GM23338 (cell line): ENCODE results near the gene UBL3. TPM values are rescaled to one million over a fixed set of nuclear protein-coding genes. Genes with fewer than 3 reads are reported as not detected.

Source experiments
- ATAC-seq: fragments of 200-7000 bp; cut with Tn5 transposase; 3 replicates; pipeline ENCODE4 v1.9.1; 2020
- DNase-seq: peaks from one replicate; pipeline ENCODE4 v3.0.0-alpha.2; 2015; ENCODE audit warnings: low spot score
- H2AFZ ChIP-seq: fragments of 200-600 bp; sonication (generic); 2 replicates; pipeline ENCODE4 v1.8.0; 2016; ENCODE audit warnings: antibody characterized with exemption, mild to moderate bottlenecking, moderate library complexity
- H3F3A ChIP-seq: fragments of 200-600 bp; sonication (generic); replicated peaks from 2 replicates; pipeline ENCODE4 v1.8.0; 2017; ENCODE audit warnings: antibody characterized with exemption, mixed run types, low read depth
- H3K27ac ChIP-seq: fragments of 200-600 bp; sonication (generic); 2 replicates; pipeline ENCODE4 v1.6.1; 2016; ENCODE audit warnings: low read depth
- H3K27me3 ChIP-seq: fragments of 200-600 bp; sonication (generic); 2 replicates; pipeline ENCODE4 v1.8.0; 2016; ENCODE audit warnings: mild to moderate bottlenecking, mixed run types, moderate library complexity; ENCODE audit not compliant: insufficient read depth
- H3K36me3 ChIP-seq: fragments of 200-600 bp; sonication (generic); 2 replicates; pipeline ENCODE4 v1.8.0; 2016; ENCODE audit warnings: mild to moderate bottlenecking; ENCODE audit not compliant: insufficient read depth
- H3K4me1 ChIP-seq: fragments of 200-600 bp; sonication (generic); 2 replicates; pipeline ENCODE4 v1.8.0; 2016; ENCODE audit warnings: mild to moderate bottlenecking, moderate library complexity; ENCODE audit not compliant: insufficient read depth
- H3K4me2 ChIP-seq: fragments of 200-600 bp; sonication (generic); 2 replicates; pipeline ENCODE4 v1.7.1; 2017; ENCODE audit warnings: mixed run types
- H3K4me3 ChIP-seq: fragments of 200-600 bp; sonication (generic); 2 replicates; pipeline ENCODE4 v1.6.1; 2016; ENCODE audit warnings: mixed run types
- H3K79me2 ChIP-seq: fragments of 200-600 bp; sonication (generic); replicated peaks from 2 replicates; pipeline ENCODE4 v1.8.0; 2017; ENCODE audit warnings: mild to moderate bottlenecking; ENCODE audit not compliant: insufficient read depth
- H3K9me2 ChIP-seq: fragments of 200-600 bp; sonication (generic); 2 replicates; pipeline ENCODE4 v1.8.0; 2017; ENCODE audit not compliant: insufficient read depth
- H4K20me1 ChIP-seq: fragments of 200-600 bp; sonication (generic); replicated peaks from 2 replicates; pipeline ENCODE4 v1.8.0; 2017; ENCODE audit warnings: mild to moderate bottlenecking; ENCODE audit not compliant: insufficient read depth
- H3K27ac Mint-ChIP-seq: 2 replicates; pipeline ENCODE4 v1.8.0; 2020; ENCODE audit warnings: inconsistent platforms, mild to moderate bottlenecking, moderate library complexity, mixed read lengths
- H3K27me3 Mint-ChIP-seq: 3 replicates; pipeline ENCODE4 v1.8.0; 2022; ENCODE audit warnings: low read depth, mild to moderate bottlenecking, moderate library complexity, mixed read lengths, inconsistent platforms; ENCODE audit not compliant: insufficient read depth, poor library complexity
- H3K36me3 Mint-ChIP-seq: 3 replicates; pipeline ENCODE4 v1.8.0; 2021; ENCODE audit warnings: low read depth, mild to moderate bottlenecking, inconsistent platforms, moderate library complexity, mixed read lengths
- H3K4me1 Mint-ChIP-seq: 3 replicates; pipeline ENCODE4 v1.8.0; 2020; ENCODE audit warnings: mild to moderate bottlenecking, inconsistent platforms, mixed read lengths
- H3K4me3 Mint-ChIP-seq: 3 replicates; pipeline ENCODE4 v1.8.0; 2021; ENCODE audit warnings: moderate library complexity, mild to moderate bottlenecking, inconsistent platforms, mixed read lengths
- H3K9me3 Mint-ChIP-seq: 3 replicates; pipeline ENCODE4 v1.8.0; 2020; ENCODE audit warnings: moderate library complexity, mild to moderate bottlenecking, inconsistent platforms, mixed read lengths
- CREB1 ChIP-seq: fragments of 250-450 bp; sonication (Bioruptor Pico); IDR thresholded peaks from 2 replicates; pipeline ENCODE4 v1.5.0; 2020; ENCODE audit warnings: low read depth, mild to moderate bottlenecking, moderate library complexity
- EZH2 ChIP-seq: fragments of 200-600 bp; sonication (generic); IDR thresholded peaks from one replicate; pipeline ENCODE4 v1.8.0; 2017; ENCODE audit warnings: antibody characterized with exemption, mild to moderate bottlenecking, low read depth; ENCODE audit not compliant: unreplicated experiment
- EZH2phosphoT487 ChIP-seq: fragments of 200-600 bp; sonication (generic); IDR thresholded peaks from one replicate; pipeline ENCODE4 v1.8.1; 2018; ENCODE audit warnings: antibody characterized with exemption; ENCODE audit not compliant: unreplicated experiment
- JUNB ChIP-seq: IDR thresholded peaks from one replicate; pipeline ENCODE4 v1.6.1; 2016; ENCODE audit warnings: antibody characterized with exemption; ENCODE audit not compliant: unreplicated experiment
- NANOG ChIP-seq: IDR thresholded peaks from 2 replicates; pipeline ENCODE4 v1.6.1; 2016; ENCODE audit warnings: antibody characterized with exemption, borderline replicate concordance
- POLR2AphosphoS5 ChIP-seq: IDR thresholded peaks from 2 replicates; pipeline ENCODE4 v1.6.1; 2016; ENCODE audit warnings: antibody characterized with exemption, low read depth
- STAT1 ChIP-seq: IDR thresholded peaks from one replicate; pipeline ENCODE4 v1.6.1; 2016; ENCODE audit warnings: antibody characterized with exemption; ENCODE audit not compliant: unreplicated experiment
- ZNF114 ChIP-seq: fragments of 250-450 bp; sonication (Bioruptor Pico); IDR thresholded peaks from 2 replicates; pipeline ENCODE4 v1.5.0; 2020; ENCODE audit warnings: mild to moderate bottlenecking, moderate library complexity
- ZNF331 ChIP-seq: fragments of 250-450 bp; sonication (Bioruptor Pico); IDR thresholded peaks from 2 replicates; pipeline ENCODE4 v1.5.0; 2020; ENCODE audit warnings: low read depth, mild to moderate bottlenecking, moderate library complexity
- polyA plus RNA-seq: library from polyadenylated mRNA; unstranded; fragments of >200 nt; fragmentation: Nextera tagmentation; extraction: Ambion mirVana; gene quantifications from 2 replicates; pipeline ENCODE4 v1.2.1, GENCODE V29; 2016
- total RNA-seq: library from RNA; depleted of rRNA; stranded (reverse); fragments of >200 nt; shearing (Covaris generic); gene quantifications from 2 replicates; pipeline ENCODE4 v1.2.3, GENCODE V29; 2014
- TF ChIP-seq, protein P1 (sequence below), 2 experiments: fragments of 200-600 bp in 1 of 2; sonication (generic) in 1 of 2; conservative IDR thresholded peaks; 2 replicates each; pipeline versions ENCODE4 v1.5.1 to v1.6.1; 2016 to 2017; ENCODE audit warnings: antibody characterized with exemption in 2 of 2, low read depth in 2 of 2, mild to moderate bottlenecking in 2 of 2, moderate library complexity in 1 of 2
- TF ChIP-seq, protein P2 (sequence below): fragments of 250-450 bp; sonication (Bioruptor Pico); IDR thresholded peaks from 2 replicates; pipeline ENCODE4 v1.5.0; 2020; ENCODE audit warnings: mild to moderate bottlenecking, moderate library complexity
- TF ChIP-seq, protein P3 (sequence below): IDR thresholded peaks from one replicate; pipeline ENCODE4 v1.6.1; 2018; ENCODE audit warnings: antibody characterized with exemption; ENCODE audit not compliant: unreplicated experiment

Gene UBL3
- total and polyA plus RNA-seq, 2 experiments from 2014 or later = 9.7 to 21.1 TPM

DNA sequence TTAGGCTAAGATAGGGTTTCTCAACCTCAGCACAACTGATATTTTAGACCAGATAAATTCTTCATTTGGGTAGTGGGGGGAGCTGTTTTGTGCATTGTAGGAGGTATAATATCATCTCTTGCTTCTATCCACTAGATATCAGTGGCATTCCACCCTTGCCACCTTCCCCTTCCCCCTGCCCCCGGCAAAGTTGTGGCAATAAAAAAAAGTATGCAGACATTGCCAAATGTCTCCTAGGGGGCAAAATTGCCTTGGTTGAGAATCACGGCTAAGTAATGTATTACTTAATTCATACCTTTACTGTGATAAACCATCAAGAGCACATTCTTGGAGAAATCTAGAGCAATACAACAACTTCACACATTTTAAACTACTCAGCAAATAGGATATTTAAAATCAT lies 51.4 kb downstream of the UBL3 start:
- H4K20me1 ChIP-seq = no peaks in the 10 kb centered on the region; the same call in 1 of the 2 replicates
- H3K4me1 ChIP-seq = peaks cover 41% of the 10 kb centered on the region
- H3K79me2 ChIP-seq = peaks cover 72% of the 10 kb centered on the region
- peaks cover 20% of the 10 kb centered on the region for H3K4me1 Mint-ChIP-seq
- no peak for TF ChIP-seq ZNF114 (CRISPR knock-in tag)
- no peak for TF ChIP-seq JUNB
- TF ChIP-seq STAT1 = no peak
- no peak for TF ChIP-seq EZH2
- TF ChIP-seq NANOG = no peak
- TF ChIP-seq, protein P1, sequence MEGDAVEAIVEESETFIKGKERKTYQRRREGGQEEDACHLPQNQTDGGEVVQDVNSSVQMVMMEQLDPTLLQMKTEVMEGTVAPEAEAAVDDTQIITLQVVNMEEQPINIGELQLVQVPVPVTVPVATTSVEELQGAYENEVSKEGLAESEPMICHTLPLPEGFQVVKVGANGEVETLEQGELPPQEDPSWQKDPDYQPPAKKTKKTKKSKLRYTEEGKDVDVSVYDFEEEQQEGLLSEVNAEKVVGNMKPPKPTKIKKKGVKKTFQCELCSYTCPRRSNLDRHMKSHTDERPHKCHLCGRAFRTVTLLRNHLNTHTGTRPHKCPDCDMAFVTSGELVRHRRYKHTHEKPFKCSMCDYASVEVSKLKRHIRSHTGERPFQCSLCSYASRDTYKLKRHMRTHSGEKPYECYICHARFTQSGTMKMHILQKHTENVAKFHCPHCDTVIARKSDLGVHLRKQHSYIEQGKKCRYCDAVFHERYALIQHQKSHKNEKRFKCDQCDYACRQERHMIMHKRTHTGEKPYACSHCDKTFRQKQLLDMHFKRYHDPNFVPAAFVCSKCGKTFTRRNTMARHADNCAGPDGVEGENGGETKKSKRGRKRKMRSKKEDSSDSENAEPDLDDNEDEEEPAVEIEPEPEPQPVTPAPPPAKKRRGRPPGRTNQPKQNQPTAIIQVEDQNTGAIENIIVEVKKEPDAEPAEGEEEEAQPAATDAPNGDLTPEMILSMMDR (conservative IDR thresholded peaks at IDR 0.05; ENCODE audit: low read depth in 2 of 2) = no peak
- TF ChIP-seq, protein P2, sequence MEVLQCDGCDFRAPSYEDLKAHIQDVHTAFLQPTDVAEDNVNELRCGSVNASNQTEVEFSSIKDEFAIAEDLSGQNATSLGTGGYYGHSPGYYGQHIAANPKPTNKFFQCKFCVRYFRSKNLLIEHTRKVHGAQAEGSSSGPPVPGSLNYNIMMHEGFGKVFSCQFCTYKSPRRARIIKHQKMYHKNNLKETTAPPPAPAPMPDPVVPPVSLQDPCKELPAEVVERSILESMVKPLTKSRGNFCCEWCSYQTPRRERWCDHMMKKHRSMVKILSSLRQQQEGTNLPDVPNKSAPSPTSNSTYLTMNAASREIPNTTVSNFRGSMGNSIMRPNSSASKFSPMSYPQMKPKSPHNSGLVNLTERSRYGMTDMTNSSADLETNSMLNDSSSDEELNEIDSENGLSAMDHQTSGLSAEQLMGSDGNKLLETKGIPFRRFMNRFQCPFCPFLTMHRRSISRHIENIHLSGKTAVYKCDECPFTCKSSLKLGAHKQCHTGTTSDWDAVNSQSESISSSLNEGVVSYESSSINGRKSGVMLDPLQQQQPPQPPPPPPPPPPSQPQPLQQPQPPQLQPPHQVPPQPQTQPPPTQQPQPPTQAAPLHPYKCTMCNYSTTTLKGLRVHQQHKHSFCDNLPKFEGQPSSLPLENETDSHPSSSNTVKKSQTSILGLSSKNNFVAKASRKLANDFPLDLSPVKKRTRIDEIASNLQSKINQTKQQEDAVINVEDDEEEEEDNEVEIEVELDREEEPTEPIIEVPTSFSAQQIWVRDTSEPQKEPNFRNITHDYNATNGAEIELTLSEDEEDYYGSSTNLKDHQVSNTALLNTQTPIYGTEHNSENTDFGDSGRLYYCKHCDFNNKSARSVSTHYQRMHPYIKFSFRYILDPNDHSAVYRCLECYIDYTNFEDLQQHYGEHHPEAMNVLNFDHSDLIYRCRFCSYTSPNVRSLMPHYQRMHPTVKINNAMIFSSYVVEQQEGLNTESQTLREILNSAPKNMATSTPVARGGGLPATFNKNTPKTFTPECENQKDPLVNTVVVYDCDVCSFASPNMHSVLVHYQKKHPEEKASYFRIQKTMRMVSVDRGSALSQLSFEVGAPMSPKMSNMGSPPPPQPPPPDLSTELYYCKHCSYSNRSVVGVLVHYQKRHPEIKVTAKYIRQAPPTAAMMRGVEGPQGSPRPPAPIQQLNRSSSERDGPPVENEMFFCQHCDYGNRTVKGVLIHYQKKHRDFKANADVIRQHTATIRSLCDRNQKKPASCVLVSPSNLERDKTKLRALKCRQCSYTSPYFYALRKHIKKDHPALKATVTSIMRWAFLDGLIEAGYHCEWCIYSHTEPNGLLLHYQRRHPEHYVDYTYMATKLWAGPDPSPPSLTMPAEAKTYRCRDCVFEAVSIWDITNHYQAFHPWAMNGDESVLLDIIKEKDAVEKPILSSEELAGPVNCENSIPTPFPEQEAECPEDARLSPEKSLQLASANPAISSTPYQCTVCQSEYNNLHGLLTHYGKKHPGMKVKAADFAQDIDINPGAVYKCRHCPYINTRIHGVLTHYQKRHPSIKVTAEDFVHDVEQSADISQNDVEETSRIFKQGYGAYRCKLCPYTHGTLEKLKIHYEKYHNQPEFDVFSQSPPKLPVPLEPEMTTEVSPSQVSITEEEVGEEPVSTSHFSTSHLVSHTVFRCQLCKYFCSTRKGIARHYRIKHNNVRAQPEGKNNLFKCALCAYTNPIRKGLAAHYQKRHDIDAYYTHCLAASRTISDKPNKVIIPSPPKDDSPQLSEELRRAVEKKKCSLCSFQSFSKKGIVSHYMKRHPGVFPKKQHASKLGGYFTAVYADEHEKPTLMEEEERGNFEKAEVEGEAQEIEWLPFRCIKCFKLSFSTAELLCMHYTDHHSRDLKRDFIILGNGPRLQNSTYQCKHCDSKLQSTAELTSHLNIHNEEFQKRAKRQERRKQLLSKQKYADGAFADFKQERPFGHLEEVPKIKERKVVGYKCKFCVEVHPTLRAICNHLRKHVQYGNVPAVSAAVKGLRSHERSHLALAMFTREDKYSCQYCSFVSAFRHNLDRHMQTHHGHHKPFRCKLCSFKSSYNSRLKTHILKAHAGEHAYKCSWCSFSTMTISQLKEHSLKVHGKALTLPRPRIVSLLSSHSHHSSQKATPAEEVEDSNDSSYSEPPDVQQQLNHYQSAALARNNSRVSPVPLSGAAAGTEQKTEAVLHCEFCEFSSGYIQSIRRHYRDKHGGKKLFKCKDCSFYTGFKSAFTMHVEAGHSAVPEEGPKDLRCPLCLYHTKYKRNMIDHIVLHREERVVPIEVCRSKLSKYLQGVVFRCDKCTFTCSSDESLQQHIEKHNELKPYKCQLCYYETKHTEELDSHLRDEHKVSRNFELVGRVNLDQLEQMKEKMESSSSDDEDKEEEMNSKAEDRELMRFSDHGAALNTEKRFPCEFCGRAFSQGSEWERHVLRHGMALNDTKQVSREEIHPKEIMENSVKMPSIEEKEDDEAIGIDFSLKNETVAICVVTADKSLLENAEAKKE = no peak
- TF ChIP-seq, protein P3, sequence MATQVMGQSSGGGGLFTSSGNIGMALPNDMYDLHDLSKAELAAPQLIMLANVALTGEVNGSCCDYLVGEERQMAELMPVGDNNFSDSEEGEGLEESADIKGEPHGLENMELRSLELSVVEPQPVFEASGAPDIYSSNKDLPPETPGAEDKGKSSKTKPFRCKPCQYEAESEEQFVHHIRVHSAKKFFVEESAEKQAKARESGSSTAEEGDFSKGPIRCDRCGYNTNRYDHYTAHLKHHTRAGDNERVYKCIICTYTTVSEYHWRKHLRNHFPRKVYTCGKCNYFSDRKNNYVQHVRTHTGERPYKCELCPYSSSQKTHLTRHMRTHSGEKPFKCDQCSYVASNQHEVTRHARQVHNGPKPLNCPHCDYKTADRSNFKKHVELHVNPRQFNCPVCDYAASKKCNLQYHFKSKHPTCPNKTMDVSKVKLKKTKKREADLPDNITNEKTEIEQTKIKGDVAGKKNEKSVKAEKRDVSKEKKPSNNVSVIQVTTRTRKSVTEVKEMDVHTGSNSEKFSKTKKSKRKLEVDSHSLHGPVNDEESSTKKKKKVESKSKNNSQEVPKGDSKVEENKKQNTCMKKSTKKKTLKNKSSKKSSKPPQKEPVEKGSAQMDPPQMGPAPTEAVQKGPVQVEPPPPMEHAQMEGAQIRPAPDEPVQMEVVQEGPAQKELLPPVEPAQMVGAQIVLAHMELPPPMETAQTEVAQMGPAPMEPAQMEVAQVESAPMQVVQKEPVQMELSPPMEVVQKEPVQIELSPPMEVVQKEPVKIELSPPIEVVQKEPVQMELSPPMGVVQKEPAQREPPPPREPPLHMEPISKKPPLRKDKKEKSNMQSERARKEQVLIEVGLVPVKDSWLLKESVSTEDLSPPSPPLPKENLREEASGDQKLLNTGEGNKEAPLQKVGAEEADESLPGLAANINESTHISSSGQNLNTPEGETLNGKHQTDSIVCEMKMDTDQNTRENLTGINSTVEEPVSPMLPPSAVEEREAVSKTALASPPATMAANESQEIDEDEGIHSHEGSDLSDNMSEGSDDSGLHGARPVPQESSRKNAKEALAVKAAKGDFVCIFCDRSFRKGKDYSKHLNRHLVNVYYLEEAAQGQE = no peak
- no peak for TF ChIP-seq EZH2phosphoT487
- TF ChIP-seq ZNF331 (CRISPR knock-in tag) = no peak
- TF ChIP-seq POLR2AphosphoS5 = no peak
- TF ChIP-seq CREB1 (CRISPR knock-in tag) = no peak
- no peaks in the 10 kb centered on the region for H3K36me3 ChIP-seq
- no peak overlapping the region for H3K27ac ChIP-seq
- H3K27me3 ChIP-seq = no peaks in the 10 kb centered on the region
- no peak overlapping the region for H3K27ac Mint-ChIP-seq
- no peaks in the 10 kb centered on the region for H3F3A ChIP-seq
- DNase-seq (no peak), ATAC-seq (no peak)
- H3K4me3 Mint-ChIP-seq = no peak overlapping the region
- H3K4me3 ChIP-seq = no peak overlapping the region
- H3K9me3 Mint-ChIP-seq = no peaks in the 10 kb centered on the region
- H3K27me3 Mint-ChIP-seq = peaks cover 3% of the 10 kb centered on the region
- no peak overlapping the region for H2AFZ ChIP-seq
- no peaks in the 10 kb centered on the region for H3K9me2 ChIP-seq
- no peaks in the 10 kb centered on the region for H3K36me3 Mint-ChIP-seq
- H3K4me2 ChIP-seq = peak overlapping the region; percentile 24; the same call in 1 of the 2 replicates
